NCI-H2171 (cell line): Measurements from ENCODE around the gene BFSP2.
"Not testable (repeated sequence)": the region's sequence is repeated elsewhere in the genome, so short reads cannot be mapped to it uniquely, and the experiment has no call there.

Experiments
- DNase-seq: peaks from one replicate; lab custom pipeline; 2025; lab: John Stamatoyannopoulos, UW

BFSP2 gene

GRCh38 chr3:133520286-133520685, 120.4 kb downstream of the BFSP2 start:
- no peak for DNase-seq

GRCh38 chr3:133520938-133521337, 121.1 kb downstream of the BFSP2 start:
- not testable (repeated sequence) for DNase-seq

- DNase-seq: no peak
These were observed 122.1 kb downstream of the BFSP2 start for GRCh38 chr3:133521946-133522345.

GRCh38 chr3:133523758-133524157, 123.9 kb downstream of the BFSP2 start:
- DNase-seq: not testable (repeated sequence)
